Colonic mucosa (tissue), 4 donors: Measurements from ENCODE around the gene RFX2. TPM values are rescaled to one million over a fixed set of nuclear protein-coding genes. Genes with fewer than 3 reads are reported as not detected.

ENCODE experiments used
- DNase-seq: peaks from one replicate; pipeline ENCODE4 v3.0.0-alpha.2; 2020
- H3K27ac ChIP-seq: fragments of 200-600 bp; one replicate; pipeline ENCODE4 v1.8.0; 2021
- H3K27me3 ChIP-seq: fragments of 200-600 bp; one replicate; pipeline ENCODE4 v1.8.0; 2021
- H3K36me3 ChIP-seq: fragments of 200-600 bp; one replicate; pipeline ENCODE4 v1.8.0; 2021
- H3K4me1 ChIP-seq: fragments of 200-600 bp; one replicate; pipeline ENCODE4 v1.8.0; 2021; ENCODE audit warnings: mild to moderate bottlenecking
- H3K4me3 ChIP-seq: fragments of 200-600 bp; one replicate; pipeline ENCODE4 v1.8.0; 2021
- H3K9ac ChIP-seq, 2 donors: one replicate each; pipeline ENCODE4 v1.7.0; 2013; ENCODE audit warnings: control low read depth in 2 of 2, low read depth in 2 of 2, low read length in 2 of 2
- H3K9me3 ChIP-seq: fragments of 200-600 bp; one replicate; pipeline ENCODE4 v1.8.0; 2021
- intact Hi-C: fragments of 100-400 bp; cut with DNase I; formaldehyde crosslinking; loops from one replicate; pipeline ENCODE4 v1.14.1; 2022
- total RNA-seq, 2 donors: library from RNA; stranded (reverse); fragmentation: NEBNext Ultra II Directional in 1 of 2; extraction: Animal tissue kit (Norgen Biotek cat#: 25700) in 1 of 2; gene quantifications; one replicate each; pipeline ENCODE4 v1.2.1, GENCODE V29; 2021
- TF ChIP-seq, protein P1 (sequence below): fragments of 200-600 bp; IDR thresholded peaks from one replicate; pipeline ENCODE4 v1.8.0; 2022; ENCODE audit warnings: antibody characterized with exemption, mild to moderate bottlenecking
- donor health status: healthy.
- donor health status: DM: no; HTN: no; CAD: no.
- donor health status: DM: no; HTN: no; CAD: no.

The RFX2 gene
- total RNA-seq, 2 donors from 2014 or later, result 6.2 to 7.3 TPM

DNA sequence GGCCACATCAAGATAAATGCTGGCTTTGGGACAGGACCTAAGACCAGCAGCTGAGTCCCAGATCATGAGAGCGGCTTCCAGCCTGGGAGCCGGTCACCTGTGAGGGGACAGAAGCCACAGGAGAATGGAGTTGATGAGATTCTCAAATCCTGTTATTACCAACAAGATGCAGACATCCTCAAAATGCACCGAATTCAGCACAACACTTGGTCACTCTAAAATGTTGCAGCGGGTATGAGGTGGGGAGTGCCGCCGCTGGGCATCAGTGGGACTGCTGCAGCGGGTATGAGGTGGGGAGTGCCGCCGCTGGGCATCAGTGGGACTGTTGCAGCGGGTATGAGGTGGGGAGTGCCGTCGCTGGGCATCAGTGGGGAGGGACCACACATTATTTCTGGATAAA is 153.6 kb downstream of the RFX2 start:
- DNase-seq, result no peak

DNA sequence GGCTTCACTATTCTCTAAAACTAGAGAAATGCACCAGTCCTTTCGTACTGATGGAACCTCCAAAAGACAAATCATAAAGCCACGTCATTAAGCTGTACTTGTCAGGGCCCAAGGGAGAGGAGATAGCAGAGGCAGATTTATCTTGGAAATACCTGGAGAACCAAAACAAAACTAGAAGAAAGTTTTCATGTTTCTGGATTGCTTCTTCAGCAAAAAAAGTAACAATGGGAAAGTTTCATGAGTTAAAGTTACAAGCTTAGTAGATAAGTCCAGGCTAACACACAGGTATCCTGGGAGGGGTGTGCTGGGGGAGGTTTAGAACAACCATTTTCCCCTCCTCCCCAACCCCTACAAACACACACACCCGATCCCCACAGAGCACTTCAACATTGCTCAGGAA is 154.0 kb downstream of the RFX2 start:
- Histone ChIP-seq H3K27me3 (no peaks in the 10 kb centered on the region), H3K9ac (no peak overlapping the region), H3K36me3 (no peaks in the 10 kb centered on the region), H3K4me3 (no peak overlapping the region), H3K9me3 (no peaks in the 10 kb centered on the region), H3K27ac (no peak overlapping the region), H3K4me1 (peaks cover 18% of the 10 kb centered on the region)
- TF ChIP-seq, protein P1, sequence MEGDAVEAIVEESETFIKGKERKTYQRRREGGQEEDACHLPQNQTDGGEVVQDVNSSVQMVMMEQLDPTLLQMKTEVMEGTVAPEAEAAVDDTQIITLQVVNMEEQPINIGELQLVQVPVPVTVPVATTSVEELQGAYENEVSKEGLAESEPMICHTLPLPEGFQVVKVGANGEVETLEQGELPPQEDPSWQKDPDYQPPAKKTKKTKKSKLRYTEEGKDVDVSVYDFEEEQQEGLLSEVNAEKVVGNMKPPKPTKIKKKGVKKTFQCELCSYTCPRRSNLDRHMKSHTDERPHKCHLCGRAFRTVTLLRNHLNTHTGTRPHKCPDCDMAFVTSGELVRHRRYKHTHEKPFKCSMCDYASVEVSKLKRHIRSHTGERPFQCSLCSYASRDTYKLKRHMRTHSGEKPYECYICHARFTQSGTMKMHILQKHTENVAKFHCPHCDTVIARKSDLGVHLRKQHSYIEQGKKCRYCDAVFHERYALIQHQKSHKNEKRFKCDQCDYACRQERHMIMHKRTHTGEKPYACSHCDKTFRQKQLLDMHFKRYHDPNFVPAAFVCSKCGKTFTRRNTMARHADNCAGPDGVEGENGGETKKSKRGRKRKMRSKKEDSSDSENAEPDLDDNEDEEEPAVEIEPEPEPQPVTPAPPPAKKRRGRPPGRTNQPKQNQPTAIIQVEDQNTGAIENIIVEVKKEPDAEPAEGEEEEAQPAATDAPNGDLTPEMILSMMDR, result no peak
- DNase-seq, result no peak
- intact Hi-C loops, result no loop called here

More for the DNA sequence above, 153.6 kb downstream of the RFX2 start:
- Histone ChIP-seq H3K9me3 (no peaks in the 10 kb centered on the region), H3K27ac (no peak overlapping the region), H3K27me3 (no peaks in the 10 kb centered on the region), H3K4me1 (peaks cover 22% of the 10 kb centered on the region), H3K9ac (no peak overlapping the region), H3K4me3 (no peak overlapping the region), H3K36me3 (no peaks in the 10 kb centered on the region)
- TF ChIP-seq, protein P1, result no peak
- intact Hi-C loops, result no loop called here

DNA sequence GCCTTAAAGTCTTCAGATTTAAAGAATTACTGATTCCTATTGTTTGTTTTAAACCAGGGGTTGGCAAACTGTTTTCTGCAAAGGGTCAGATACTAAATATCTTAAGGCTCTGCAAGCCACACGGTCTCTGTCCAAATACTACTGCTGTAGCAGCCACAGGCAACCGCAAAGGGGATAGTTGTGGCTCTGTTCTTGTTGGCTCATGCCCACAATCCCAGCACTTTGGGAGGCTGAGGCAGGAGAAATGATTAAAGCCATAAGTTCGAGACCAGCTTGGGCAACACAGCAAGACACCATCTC is 154.7 kb downstream of the RFX2 start:
- H3K9me3 ChIP-seq, result no peaks in the 10 kb centered on the region
- TF ChIP-seq, protein P1, result no peak
- H3K27ac ChIP-seq, result peak overlapping the region; percentile 48
- no peak overlapping the region for H3K4me3 ChIP-seq
- intact Hi-C loops, result no loop called here
- H3K9ac ChIP-seq, result no peak overlapping the region
- H3K36me3 ChIP-seq, result no peaks in the 10 kb centered on the region
- H3K27me3 ChIP-seq, result no peaks in the 10 kb centered on the region
- no peak for DNase-seq
- peaks cover 17% of the 10 kb centered on the region for H3K4me1 ChIP-seq

DNA sequence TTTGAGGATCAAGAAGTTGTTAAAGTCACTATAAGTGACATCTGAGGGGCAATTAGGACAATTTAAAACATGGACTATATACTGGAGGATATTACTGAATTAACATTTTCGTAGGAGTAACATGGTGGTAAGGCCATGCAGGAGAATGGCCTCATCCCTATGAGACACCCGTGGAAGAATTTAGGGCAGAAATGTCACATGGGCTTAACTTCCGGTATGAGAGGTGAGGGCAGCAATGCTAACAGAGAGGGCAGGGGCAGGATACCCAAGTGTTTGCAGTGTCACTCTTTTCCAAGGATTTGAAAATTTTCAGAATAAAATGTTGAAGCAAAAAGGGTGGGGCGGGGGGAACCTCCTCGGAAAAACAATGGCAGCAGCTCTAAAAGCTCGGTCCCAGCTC is 156.0 kb downstream of the RFX2 start:
- H3K4me1 ChIP-seq, result peaks cover 17% of the 10 kb centered on the region
- no peak overlapping the region for H3K4me3 ChIP-seq
- H3K27ac ChIP-seq, result peak overlapping the region; percentile 48
- no peaks in the 10 kb centered on the region for H3K36me3 ChIP-seq
- no peak for DNase-seq
- H3K27me3 ChIP-seq, result no peaks in the 10 kb centered on the region
- TF ChIP-seq, protein P1, result no peak
- H3K9me3 ChIP-seq, result no peaks in the 10 kb centered on the region
- intact Hi-C loops, result no loop called here
- peak overlapping the region in 1 of 2 donors; percentile 22 for H3K9ac ChIP-seq

DNA sequence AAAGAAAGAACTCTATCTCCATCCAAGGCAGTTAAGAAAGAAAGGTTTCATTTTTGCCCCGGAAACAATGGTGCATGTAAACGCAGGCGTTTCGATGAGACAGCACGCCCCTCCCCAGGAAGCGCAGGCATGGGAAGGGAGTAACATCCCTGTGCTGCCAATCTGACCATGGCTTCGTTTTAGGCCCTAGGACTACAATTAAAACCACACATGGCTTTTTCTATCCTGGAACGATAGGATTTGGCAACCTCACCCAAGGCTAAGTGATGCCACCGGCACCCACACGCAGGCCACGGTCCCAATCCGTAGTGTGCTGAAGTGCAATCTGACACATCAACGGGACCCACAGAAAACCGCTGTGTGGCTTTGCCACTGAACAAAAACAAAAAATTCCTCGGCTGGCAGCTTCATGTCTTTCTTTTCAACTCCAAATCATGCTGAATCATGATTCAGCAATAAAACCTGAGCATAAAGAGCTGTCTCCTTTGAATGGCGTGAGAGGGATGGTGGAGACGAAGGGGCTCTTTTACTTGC is 156.6 kb downstream of the RFX2 start:
- no peaks in the 10 kb centered on the region for H3K9me3 ChIP-seq
- peak overlapping the region in 1 of 2 donors; percentile 22 for H3K9ac ChIP-seq
- no peak for DNase-seq
- peaks cover 17% of the 10 kb centered on the region for H3K4me1 ChIP-seq
- peak overlapping the region; percentile 48 for H3K27ac ChIP-seq
- H3K27me3 ChIP-seq, result no peaks in the 10 kb centered on the region
- H3K36me3 ChIP-seq, result no peaks in the 10 kb centered on the region
- H3K4me3 ChIP-seq, result no peak overlapping the region
- intact Hi-C loops, result no loop called here
- TF ChIP-seq, protein P1, result no peak
